ENCODE data around the gene FCHO1. TPM values are rescaled to one million over a fixed set of nuclear protein-coding genes. Genes with fewer than 3 reads are reported as not detected.

Gene FCHO1
- total RNA-seq, 4 donors from 2014 or later: 1.4 to 9.9 (median 3.0) TPM

DNA sequence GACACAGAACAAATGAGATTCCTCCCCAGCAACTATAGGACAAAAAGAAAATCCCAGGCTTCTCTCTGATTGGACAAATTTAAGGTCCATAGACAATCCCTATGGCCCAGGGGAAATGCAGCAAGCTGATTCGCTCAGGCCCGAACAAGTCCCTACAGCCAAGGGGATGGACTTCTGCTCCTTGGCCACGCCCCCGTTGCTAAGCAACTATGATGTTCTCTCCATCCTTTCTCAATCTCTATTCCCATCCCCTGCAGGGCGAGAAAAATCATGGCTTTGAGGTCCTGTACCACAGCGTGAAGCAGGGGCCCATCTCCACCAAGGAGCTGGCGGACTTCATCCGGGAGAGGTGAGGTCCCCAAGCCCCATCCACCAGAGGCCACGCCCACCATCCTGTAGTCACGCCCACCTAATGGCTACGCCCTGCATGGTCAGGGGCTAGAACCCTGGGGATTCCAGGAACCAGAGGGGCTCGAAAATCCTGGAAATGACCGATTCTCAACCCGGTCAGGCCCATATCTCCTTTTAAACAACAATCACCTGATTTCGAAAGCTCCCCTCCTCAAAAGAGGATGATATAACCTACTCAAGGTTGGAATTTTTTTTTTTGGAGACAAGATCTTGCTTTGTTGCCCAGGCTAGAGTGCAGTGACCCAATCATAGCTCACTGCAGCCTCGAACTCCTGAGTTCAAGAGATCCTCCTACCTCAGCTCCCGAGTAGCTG lies 11.4 kb downstream of the FCHO1 start:
- Histone ChIP-seq H3K4me1 (peaks cover 0 to 13% (median 0%) of the 10 kb centered on the region in 4 donors), H3K27ac (no peak overlapping the region), H3K4me3 (no peak overlapping the region), H3K27me3 (peaks cover 0 to 5% of the 10 kb centered on the region in 2 donors), H3K36me3 (no peaks in the 10 kb centered on the region), H3K9me3 (no peaks in the 10 kb centered on the region)
- 56 to 60% methylated on average over 17 of the region's 17 CpGs for WGBS, 2 donors
- TF ChIP-seq POLR2A (IDR thresholded peaks at IDR 0.05) (no peak), EP300 (IDR thresholded peaks at IDR 0.05) (no peak)
- TF ChIP-seq, protein P1, sequence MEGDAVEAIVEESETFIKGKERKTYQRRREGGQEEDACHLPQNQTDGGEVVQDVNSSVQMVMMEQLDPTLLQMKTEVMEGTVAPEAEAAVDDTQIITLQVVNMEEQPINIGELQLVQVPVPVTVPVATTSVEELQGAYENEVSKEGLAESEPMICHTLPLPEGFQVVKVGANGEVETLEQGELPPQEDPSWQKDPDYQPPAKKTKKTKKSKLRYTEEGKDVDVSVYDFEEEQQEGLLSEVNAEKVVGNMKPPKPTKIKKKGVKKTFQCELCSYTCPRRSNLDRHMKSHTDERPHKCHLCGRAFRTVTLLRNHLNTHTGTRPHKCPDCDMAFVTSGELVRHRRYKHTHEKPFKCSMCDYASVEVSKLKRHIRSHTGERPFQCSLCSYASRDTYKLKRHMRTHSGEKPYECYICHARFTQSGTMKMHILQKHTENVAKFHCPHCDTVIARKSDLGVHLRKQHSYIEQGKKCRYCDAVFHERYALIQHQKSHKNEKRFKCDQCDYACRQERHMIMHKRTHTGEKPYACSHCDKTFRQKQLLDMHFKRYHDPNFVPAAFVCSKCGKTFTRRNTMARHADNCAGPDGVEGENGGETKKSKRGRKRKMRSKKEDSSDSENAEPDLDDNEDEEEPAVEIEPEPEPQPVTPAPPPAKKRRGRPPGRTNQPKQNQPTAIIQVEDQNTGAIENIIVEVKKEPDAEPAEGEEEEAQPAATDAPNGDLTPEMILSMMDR (IDR thresholded peaks at IDR 0.05): no peak
- no peak for DNase-seq (ENCODE audit: low spot score in 2 of 2)

- TF ChIP-seq POLR2A (IDR thresholded peaks at IDR 0.05): no peak
- TF ChIP-seq, protein P1 (IDR thresholded peaks at IDR 0.05): no peak
- Histone ChIP-seq H3K36me3 (no peaks in the 10 kb centered on the region), H3K27ac (no peak overlapping the region), H3K27me3 (peaks cover 0 to 5% of the 10 kb centered on the region in 2 donors), H3K4me1 (peaks cover 0 to 13% (median 0%) of the 10 kb centered on the region in 4 donors), H3K9me3 (no peaks in the 10 kb centered on the region), H3K4me3 (no peak overlapping the region)
- DNase-seq (ENCODE audit: low spot score in 2 of 2): no peak
- 84 to 88% methylated on average over 7 of the region's 7 CpGs for WGBS, 2 donors
These were observed 13.1 kb downstream of the FCHO1 start for GRCh38 chr19:17764348-17764747.

- H3K4me3 ChIP-seq: no peak overlapping the region
- H3K36me3 ChIP-seq: no peaks in the 10 kb centered on the region
- peaks cover 0 to 13% (median 0%) of the 10 kb centered on the region in 4 donors for H3K4me1 ChIP-seq
- peak in 1 of 2 donors; percentile 38 for DNase-seq (ENCODE audit: low spot score in 2 of 2)
- H3K27ac ChIP-seq: no peak overlapping the region
- H3K9me3 ChIP-seq: no peaks in the 10 kb centered on the region
- 68 to 71% methylated on average over 12 of the region's 12 CpGs for WGBS, 2 donors
- TF ChIP-seq EP300 (IDR thresholded peaks at IDR 0.05) (peak in 1 of 2 donors; percentile 13), POLR2A (IDR thresholded peaks at IDR 0.05) (no peak)
- TF ChIP-seq, protein P1 (IDR thresholded peaks at IDR 0.05): no peak
- peaks cover 0 to 5% of the 10 kb centered on the region in 2 donors for H3K27me3 ChIP-seq
These were observed 13.9 kb downstream of the FCHO1 start for GRCh38 chr19:17765069-17765618.

- Histone ChIP-seq H3K9me3 (no peaks in the 10 kb centered on the region), H3K4me1 (peaks cover 0 to 13% (median 0%) of the 10 kb centered on the region in 4 donors), H3K36me3 (no peaks in the 10 kb centered on the region), H3K27ac (peak overlapping the region in 1 of 4 donors; percentile 34), H3K27me3 (peaks cover 0 to 5% of the 10 kb centered on the region in 2 donors), H3K4me3 (no peak overlapping the region)
- 14 to 19% methylated on average over 16 to 29 of the region's 29 CpGs for WGBS, 2 donors
- TF ChIP-seq EP300 (IDR thresholded peaks at IDR 0.05) (peak in 1 of 2 donors; percentile 26), POLR2A (IDR thresholded peaks at IDR 0.05) (no peak)
- TF ChIP-seq, protein P1 (IDR thresholded peaks at IDR 0.05): peak; percentile 60 to 77 (median 66)
- DNase-seq (ENCODE audit: low spot score in 2 of 2): peak; percentile 76 to 77
These were observed 15.4 kb downstream of the FCHO1 start for GRCh38 chr19:17766543-17767131.

DNA sequence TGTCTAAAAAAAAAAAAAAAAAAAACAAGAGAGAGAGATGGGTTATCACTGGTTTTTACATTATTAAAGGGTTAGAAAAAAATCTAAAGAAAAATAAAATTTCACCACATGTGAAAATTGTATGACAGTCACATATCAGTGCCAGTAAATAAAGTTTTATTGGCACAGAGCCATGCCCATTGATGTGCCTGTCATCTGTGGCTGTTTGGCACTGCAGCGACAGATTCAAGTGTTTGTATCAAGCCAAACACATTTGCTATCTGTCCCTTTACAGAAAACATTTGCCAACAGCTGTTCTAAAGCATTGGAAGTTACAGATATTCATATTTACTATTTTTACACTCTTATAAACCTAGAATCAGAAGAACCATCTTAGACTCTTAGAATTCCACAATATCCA lies 16.3 kb downstream of the FCHO1 start:
- Histone ChIP-seq H3K4me3 (no peak overlapping the region), H3K4me1 (peaks cover 0 to 13% (median 0%) of the 10 kb centered on the region in 4 donors), H3K36me3 (peaks cover 0 to 5% (median 0%) of the 10 kb centered on the region in 3 donors), H3K27me3 (peaks cover 0 to 3% of the 10 kb centered on the region in 2 donors), H3K9me3 (no peaks in the 10 kb centered on the region), H3K27ac (no peak overlapping the region)
- no peak for DNase-seq (ENCODE audit: low spot score in 2 of 2)
- no peak for TF ChIP-seq EP300 (IDR thresholded peaks at IDR 0.05)
- TF ChIP-seq, protein P1 (IDR thresholded peaks at IDR 0.05): no peak
- TF ChIP-seq POLR2A (IDR thresholded peaks at IDR 0.05): no peak
- WGBS, 2 donors: 64 to 71% methylated on average over 1 of the region's 1 CpG

All from tibial nerve (tissue), 4 donors.